WI38 (cell line): ENCODE results near the gene MED4.
A peak's percentile ranks its signal among the peaks of the same experiment; 100 is the strongest.

Experiments
- H3K4me3 ChIP-seq: 2 replicates; pipeline ENCODE4 v1.5.1; 2011; ENCODE audit warnings: low read depth, mild to moderate bottlenecking, control low read depth, low read length
- CTCF ChIP-seq: IDR thresholded peaks from 2 replicates; pipeline ENCODE4 v1.5.1; 2012; ENCODE audit warnings: low read depth, mild to moderate bottlenecking, control low read depth, low read length

MED4 gene

GRCh38 chr13:48096670-48097069 lies 1.8 kb upstream of the MED4 start:
- H3K4me3 ChIP-seq, result no peak overlapping the region
- no peak for TF ChIP-seq CTCF

GRCh38 chr13:48094404-48094780 lies 512 bp downstream of the MED4 start:
- no peak for TF ChIP-seq CTCF
- peak overlapping the region; percentile 98 for H3K4me3 ChIP-seq

- TF ChIP-seq CTCF, result no peak
- peak overlapping the region; percentile 98 for H3K4me3 ChIP-seq
Observed at GRCh38 chr13:48093588-48093987, 1.3 kb downstream of the MED4 start.

GRCh38 chr13:48086272-48086671 lies 8.6 kb downstream of the MED4 start:
- TF ChIP-seq CTCF, result no peak

GRCh38 chr13:48081739-48082138 lies 13.2 kb downstream of the MED4 start:
- no peak for TF ChIP-seq CTCF
- H3K4me3 ChIP-seq, result no peak overlapping the region

More at GRCh38 chr13:48086272-48086671, 8.6 kb downstream of the MED4 start:
- H3K4me3 ChIP-seq, result no peak overlapping the region

- no peak overlapping the region for H3K4me3 ChIP-seq
- TF ChIP-seq CTCF, result no peak
Observed at GRCh38 chr13:48078251-48078656, 16.6 kb downstream of the MED4 start.

- H3K4me3 ChIP-seq, result no peak overlapping the region
- no peak for TF ChIP-seq CTCF
Observed at GRCh38 chr13:48074006-48074405, 20.9 kb downstream of the MED4 start.
